NOMO-1 (cell line): Measurements from ENCODE around the gene PNMA8B.
"Not testable (repeated sequence)": the region's sequence is repeated elsewhere in the genome, so short reads cannot be mapped to it uniquely, and the experiment has no call there.

Experiments used
- DNase-seq, 2 experiments: peaks; one replicate each; lab custom pipeline; 2025; ENCODE audit not compliant: unreplicated experiment in 2 of 2; lab: John Stamatoyannopoulos, UW

PNMA8B gene

GRCh38 chr19:46495786-46496099 lies at the start of gene PNMA8B:
Gene PNMA8B (minus strand): TSS chr19:46495867. CDS start chr19:46495465, 402 bp downstream.
- DNase-seq = no peak

- peak in 1 of 2 experiments; percentile 25 for DNase-seq
Observed at GRCh38 chr19:46544651-46545050, 49.0 kb upstream of the PNMA8B start.

- peak; percentile 77 to 91 for DNase-seq
Observed at GRCh38 chr19:46542428-46543230, 47.0 kb upstream of the PNMA8B start.

- DNase-seq = peak in 1 of 2 experiments; percentile 17
Observed at GRCh38 chr19:46537136-46538097, 41.8 kb upstream of the PNMA8B start.

GRCh38 chr19:46536391-46536790 lies 40.7 kb upstream of the PNMA8B start:
- no peak for DNase-seq

GRCh38 chr19:46533621-46534081 lies 38.0 kb upstream of the PNMA8B start:
- no peak for DNase-seq

GRCh38 chr19:46533078-46533620 lies 37.5 kb upstream of the PNMA8B start:
- DNase-seq = no peak

GRCh38 chr19:46530636-46531035 lies 35.0 kb upstream of the PNMA8B start:
- peak in 1 of 2 experiments; percentile 16 for DNase-seq

GRCh38 chr19:46529622-46530451 lies 34.2 kb upstream of the PNMA8B start:
- peak; percentile 95 to 98 for DNase-seq

- no peak for DNase-seq
Observed at GRCh38 chr19:46528601-46529590, 33.2 kb upstream of the PNMA8B start.

GRCh38 chr19:46526801-46527200 lies 31.1 kb upstream of the PNMA8B start:
- DNase-seq = not testable (repeated sequence)

- no peak for DNase-seq
Observed at GRCh38 chr19:46524308-46524707, 28.6 kb upstream of the PNMA8B start.

- peak; percentile 67 to 92 for DNase-seq
Observed at GRCh38 chr19:46522988-46523387, 27.3 kb upstream of the PNMA8B start.

GRCh38 chr19:46521241-46521868 lies 25.7 kb upstream of the PNMA8B start:
- DNase-seq = no peak

GRCh38 chr19:46520616-46521015 lies 24.9 kb upstream of the PNMA8B start:
- DNase-seq = no peak

GRCh38 chr19:46517471-46517870 lies 21.8 kb upstream of the PNMA8B start:
- no peak for DNase-seq

GRCh38 chr19:46515879-46516350 lies 20.2 kb upstream of the PNMA8B start:
- peak; percentile 18 to 33 for DNase-seq

GRCh38 chr19:46515290-46515609 lies 19.6 kb upstream of the PNMA8B start:
- no peak for DNase-seq
